CD4-positive, alpha-beta T cell treated with Interferon alpha-2 for 1 hour (primary cell): ENCODE data around the gene MTMR12.
"Not testable (repeated sequence)": the region's sequence is repeated elsewhere in the genome, so short reads cannot be mapped to it uniquely, and the experiment has no call there.

Experiments used
- DNase-seq, 2 donors: peaks; one replicate each; pipeline ENCODE4 v3.0.0-alpha.2; 2020 to 2022

The MTMR12 gene

GRCh38 chr5:32297181-32298058 lies 15.3 kb downstream of the MTMR12 start:
- DNase-seq = no peak

GRCh38 chr5:32295966-32296772 lies 16.6 kb downstream of the MTMR12 start:
- DNase-seq = not testable (repeated sequence)

- DNase-seq = no peak
Observed at GRCh38 chr5:32291591-32291990, 21.1 kb downstream of the MTMR12 start.

DNA sequence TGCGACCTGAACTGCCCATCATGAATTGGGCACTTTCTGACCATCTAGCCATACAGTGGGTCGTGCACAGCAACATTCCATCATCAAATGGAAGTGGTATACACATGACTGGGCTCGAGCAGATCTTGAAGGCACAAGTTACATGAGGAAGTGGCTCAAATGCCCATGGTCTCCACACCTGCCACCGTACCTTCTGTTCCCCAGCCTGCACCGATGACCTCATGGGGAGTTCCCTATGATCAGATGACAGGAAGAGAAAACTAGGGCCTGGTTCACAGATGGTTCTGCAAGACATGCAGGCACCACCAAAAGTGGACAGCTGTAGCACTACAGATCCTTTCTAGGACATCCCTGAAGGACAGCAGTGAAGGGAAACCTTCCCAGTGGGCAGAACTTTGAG lies 21.8 kb downstream of the MTMR12 start:
- DNase-seq = peak in 1 of 2 donors; percentile 53

- not testable (repeated sequence) for DNase-seq
Observed at GRCh38 chr5:32290501-32290900, 22.2 kb downstream of the MTMR12 start.

GRCh38 chr5:32289986-32290385 lies 22.8 kb downstream of the MTMR12 start:
- not testable (repeated sequence) for DNase-seq

DNA sequence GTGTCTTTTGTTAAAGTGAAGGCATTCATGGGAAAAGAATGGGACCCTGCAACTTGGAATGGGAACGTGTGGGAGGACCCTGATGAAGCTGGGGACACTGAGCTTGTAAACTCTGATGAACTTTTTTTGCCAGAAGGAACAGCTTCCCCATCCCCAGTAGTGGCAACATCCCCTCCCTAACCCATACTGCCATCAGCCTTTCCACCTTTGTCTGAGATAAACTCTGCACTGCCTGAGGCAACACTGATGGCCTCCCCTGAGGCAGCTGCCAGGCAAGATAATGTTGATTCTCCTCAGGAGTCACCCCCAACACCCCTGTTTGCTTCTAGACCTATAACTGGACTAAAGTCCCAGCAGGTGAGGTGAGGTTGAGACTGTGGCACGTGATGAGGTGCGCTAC lies 24.6 kb downstream of the MTMR12 start:
- not testable (repeated sequence) for DNase-seq

DNA sequence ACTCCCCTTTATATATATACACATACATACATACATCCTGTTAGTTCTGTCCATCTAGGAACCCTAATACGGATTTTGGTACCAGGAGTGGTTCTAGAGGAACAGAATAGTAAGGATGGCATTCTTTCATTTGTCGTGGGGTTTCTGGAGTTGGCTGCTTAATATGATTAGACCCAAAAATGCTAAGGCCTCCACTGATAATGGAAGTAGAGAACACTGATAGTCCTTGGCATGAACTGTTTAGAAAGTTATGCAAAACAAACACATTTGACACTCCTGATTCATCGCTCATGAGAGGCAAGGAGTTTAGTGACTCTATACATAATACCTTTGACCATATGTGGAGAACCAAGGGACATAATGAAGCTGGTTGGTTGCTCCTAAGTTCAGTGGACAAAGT lies 25.2 kb downstream of the MTMR12 start:
- DNase-seq = not testable (repeated sequence)

DNA sequence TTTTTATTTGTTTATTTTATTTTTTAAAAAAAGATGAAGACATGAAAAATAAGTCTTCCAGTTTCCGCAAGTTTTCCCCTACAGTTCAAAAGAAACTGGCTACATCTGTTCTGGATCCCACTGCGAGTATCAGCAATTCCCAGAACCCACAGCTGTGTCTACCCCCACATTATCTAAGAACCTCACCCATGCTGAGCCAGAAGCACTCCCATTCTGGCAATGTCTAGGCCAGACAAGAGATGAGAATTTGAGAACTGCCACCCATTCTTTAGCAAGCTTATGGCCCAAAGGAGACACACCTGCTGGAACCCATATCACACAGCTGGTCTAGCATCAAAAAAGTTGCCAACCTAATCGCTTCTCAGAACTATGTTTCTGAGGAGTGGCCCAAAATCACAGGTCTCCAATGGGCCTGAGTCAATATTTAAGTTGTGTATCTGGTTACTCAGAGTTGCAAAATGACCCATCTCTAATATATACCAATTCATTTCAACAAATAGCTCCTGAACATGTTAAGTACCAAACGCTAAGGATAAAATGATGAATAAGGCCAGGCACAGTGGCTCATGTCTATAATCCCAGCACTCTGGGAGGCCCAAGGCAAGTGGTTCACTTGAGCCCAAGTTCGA lies 27.1 kb downstream of the MTMR12 start:
- DNase-seq = no peak

- DNase-seq = peak in 1 of 2 donors; percentile 22
Observed at GRCh38 chr5:32283539-32284377, 29.0 kb downstream of the MTMR12 start.

- DNase-seq = no peak
Observed at GRCh38 chr5:32283061-32283460, 29.7 kb downstream of the MTMR12 start.

- DNase-seq = no peak
Observed at GRCh38 chr5:32282633-32283032, 30.1 kb downstream of the MTMR12 start.

DNA sequence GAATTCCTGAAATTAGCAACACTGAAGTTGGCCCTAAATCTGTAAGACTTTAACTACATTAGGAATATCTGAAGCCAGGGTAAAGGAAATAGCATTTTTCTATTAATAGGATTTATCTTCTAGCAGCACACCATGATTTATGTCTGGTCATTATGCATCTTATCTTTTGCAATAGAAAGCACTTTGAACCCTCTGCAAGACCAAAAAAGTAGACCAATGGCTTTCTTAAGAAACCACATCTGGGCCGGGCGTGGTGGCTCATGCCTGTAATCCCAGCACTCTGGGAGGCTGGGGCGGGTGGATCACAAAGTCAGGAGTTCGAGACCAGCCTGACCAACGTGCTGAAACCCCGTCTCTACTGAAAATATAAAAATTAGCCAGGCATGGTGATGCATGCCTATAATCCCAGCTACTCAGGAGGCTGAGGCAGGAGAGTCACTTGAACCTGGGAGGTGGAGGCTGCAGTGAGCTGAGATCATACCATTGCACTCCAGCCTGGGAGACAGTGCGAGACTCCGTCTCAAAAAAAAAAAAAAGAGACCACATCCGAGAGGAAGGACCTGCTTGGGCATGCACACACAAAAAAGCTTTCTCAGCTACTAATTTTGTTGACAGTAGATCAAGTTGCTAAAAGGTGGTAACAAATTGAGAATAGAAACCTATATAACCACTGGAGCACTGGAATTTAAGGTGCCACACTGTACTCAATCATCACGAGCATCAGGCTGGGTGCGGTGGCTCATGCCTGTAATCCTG lies 31.2 kb downstream of the MTMR12 start:
- DNase-seq = not testable (repeated sequence)

DNA sequence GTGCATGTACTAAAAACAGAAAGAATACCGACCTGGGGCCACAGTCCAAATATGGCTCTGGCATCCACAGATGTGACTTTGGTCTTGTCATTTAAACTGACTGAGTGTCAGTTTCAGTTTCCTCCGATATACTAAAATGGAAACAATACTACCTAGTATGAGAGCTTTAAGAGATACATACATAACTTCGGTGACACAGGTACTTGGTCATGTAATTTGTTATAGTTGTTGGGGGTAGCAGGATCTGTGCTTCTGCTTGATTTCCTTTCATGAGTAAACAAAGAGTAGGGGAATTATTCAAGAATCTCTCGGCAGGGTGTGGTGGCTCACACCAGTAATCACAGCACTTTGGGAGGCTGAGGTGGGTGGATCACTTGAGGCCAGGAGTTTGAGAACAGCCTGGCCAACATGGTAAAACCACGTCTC lies 32.1 kb downstream of the MTMR12 start:
- DNase-seq = peak in 1 of 2 donors; percentile 48

DNA sequence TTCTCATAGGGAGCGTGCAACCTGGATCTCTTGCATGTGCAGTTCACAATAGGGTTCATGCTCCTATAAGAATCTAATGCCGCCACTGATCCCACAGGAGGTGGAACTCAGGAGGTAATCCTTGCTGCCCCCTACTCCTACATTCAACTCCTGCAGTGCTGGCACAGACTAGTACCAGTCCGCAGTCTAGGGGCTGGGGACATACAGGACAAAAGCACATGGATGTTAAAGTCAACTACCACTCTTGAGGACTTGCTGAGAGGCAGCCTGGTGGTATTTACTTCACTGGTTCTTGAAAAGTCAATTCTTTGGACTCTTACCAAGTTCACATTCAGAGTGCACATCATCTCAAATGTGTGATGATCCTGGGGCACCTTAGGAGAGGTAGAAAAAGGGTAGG lies 33.0 kb downstream of the MTMR12 start:
- DNase-seq = no peak

GRCh38 chr5:32279223-32279622 lies 33.5 kb downstream of the MTMR12 start:
- no peak for DNase-seq

- DNase-seq = peak in 1 of 2 donors; percentile 40
Observed at GRCh38 chr5:32278406-32278805, 34.3 kb downstream of the MTMR12 start.

DNA sequence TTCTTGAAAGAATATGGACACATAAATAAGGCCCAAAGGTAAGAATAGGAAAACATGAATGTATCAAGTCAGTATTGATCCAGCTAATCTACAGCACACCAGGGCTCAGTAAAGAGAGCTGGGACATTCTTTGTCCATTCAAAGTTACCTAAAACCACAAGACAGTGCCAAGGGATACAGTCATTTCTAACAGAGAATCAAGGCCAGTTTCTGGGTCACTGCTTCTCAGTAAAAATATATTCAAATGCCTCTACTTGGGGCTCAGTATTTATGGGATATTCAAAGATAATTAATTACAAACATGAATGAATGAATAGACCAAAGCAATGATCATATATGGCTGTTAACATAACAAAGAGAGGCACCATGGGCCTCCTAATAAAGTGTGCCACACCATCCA lies 34.9 kb downstream of the MTMR12 start:
- DNase-seq = no peak

- peak in 1 of 2 donors; percentile 50 for DNase-seq
Observed at GRCh38 chr5:32276173-32276853, 36.4 kb downstream of the MTMR12 start.

DNA sequence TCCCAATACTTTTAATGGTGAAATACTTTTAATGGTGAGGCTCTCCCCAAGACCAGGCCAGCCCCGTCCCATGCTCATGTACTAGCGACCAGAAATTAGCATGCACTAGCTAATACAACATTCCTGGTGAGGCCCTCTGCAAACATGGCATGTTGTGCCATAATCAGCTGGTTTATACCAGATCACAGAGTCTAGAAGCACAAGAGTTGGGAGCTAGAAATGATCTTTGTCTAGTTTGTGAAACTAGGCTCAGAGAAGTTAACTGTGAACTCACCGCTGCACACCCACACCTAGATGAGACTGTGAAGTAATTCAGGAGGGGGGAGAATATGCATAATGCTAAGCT lies 37.4 kb downstream of the MTMR12 start:
- no peak for DNase-seq
